ENCODE measurements around the gene NOL3. TPM values are rescaled to one million over a fixed set of nuclear protein-coding genes. Genes with fewer than 3 reads are reported as not detected.
A peak's percentile ranks its signal among the peaks of the same experiment; 100 is the strongest.

Gene NOL3
- total and polyA plus RNA-seq, 9 of the 15 experiments (the other 6 are each of a cell fraction or from before 2014, with no cell fraction given) = 0.45 to 14.0 (median 5.4) TPM

- TF ChIP-seq ZBTB7A (IDR thresholded peaks at IDR 0.05; ENCODE audit: borderline replicate concordance, control insufficient read depth, low read depth, low read length) (0 out of 2 replicates have a peak, but pooled peaks have one; percentile 1), ATF3 (IDR thresholded peaks at IDR 0.05) (peak; percentile 49; the same call in 1 of the 2 replicates), ATF3 (CRISPR knock-in tag; conservative IDR thresholded peaks at IDR 0.05) (no peak), KAT2B (IDR thresholded peaks at IDR 0.05; ENCODE audit: low read depth, low read length) (no peak), POLR2G (IDR thresholded peaks at IDR 0.05; ENCODE audit: low read depth, low read length) (peak; percentile 54), ZNF830 (CRISPR knock-in tag; IDR thresholded peaks at IDR 0.05) (no peak), ATF2 (CRISPR knock-in tag; IDR thresholded peaks at IDR 0.05) (no peak), NCOA2 (IDR thresholded peaks at IDR 0.05; ENCODE audit: partially characterized antibody in 2 of 2) (no peak), ZNF282 (CRISPR knock-in tag; IDR thresholded peaks at IDR 0.05) (no peak)
- TF ChIP-seq, protein P1, sequence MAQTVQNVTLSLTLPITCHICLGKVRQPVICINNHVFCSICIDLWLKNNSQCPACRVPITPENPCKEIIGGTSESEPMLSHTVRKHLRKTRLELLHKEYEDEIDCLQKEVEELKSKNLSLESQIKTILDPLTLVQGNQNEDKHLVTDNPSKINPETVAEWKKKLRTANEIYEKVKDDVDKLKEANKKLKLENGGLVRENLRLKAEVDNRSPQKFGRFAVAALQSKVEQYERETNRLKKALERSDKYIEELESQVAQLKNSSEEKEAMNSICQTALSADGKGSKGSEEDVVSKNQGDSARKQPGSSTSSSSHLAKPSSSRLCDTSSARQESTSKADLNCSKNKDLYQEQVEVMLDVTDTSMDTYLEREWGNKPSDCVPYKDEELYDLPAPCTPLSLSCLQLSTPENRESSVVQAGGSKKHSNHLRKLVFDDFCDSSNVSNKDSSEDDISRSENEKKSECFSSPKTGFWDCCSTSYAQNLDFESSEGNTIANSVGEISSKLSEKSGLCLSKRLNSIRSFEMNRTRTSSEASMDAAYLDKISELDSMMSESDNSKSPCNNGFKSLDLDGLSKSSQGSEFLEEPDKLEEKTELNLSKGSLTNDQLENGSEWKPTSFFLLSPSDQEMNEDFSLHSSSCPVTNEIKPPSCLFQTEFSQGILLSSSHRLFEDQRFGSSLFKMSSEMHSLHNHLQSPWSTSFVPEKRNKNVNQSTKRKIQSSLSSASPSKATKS (CRISPR knock-in tag; IDR thresholded peaks at IDR 0.05) = no peak
These were observed 4.9 kb upstream of the NOL3 start (continued) for GRCh38 chr16:67165121-67166078.
